Neuron (in vitro differentiated cells): ENCODE results near the gene FIGNL2.

Experiments
- H2AFZ ChIP-seq: one replicate; pipeline ENCODE4 v1.6.1; 2013; ENCODE audit warnings: low read depth, mild to moderate bottlenecking, inconsistent platforms, low read length, moderate library complexity
- H3K27me3 ChIP-seq: one replicate; pipeline ENCODE4 v1.6.1; 2013; ENCODE audit warnings: low read length; ENCODE audit not compliant: insufficient read depth
- H3K36me3 ChIP-seq: one replicate; pipeline ENCODE4 v1.6.1; 2013; ENCODE audit warnings: low read length; ENCODE audit not compliant: insufficient read depth
- H3K4me1 ChIP-seq: one replicate; pipeline ENCODE4 v1.6.1; 2013; ENCODE audit warnings: low read length; ENCODE audit not compliant: insufficient read depth
- H3K4me3 ChIP-seq: 2 replicates; pipeline ENCODE4 v1.5.1; 2013; ENCODE audit warnings: mild to moderate bottlenecking, low read length, moderate library complexity
- H3K9me3 ChIP-seq: one replicate; pipeline ENCODE4 v1.6.1; 2013; ENCODE audit warnings: low read length

FIGNL2 gene

GRCh38 chr12:51848326-51848727 is at the start of gene FIGNL2:
Gene FIGNL2, minus strand, starts transcription at chr12:51848718. Its CDS starts 26,305 bp downstream, at chr12:51822413.
- no peaks in the 10 kb centered on the region for H3K27me3 ChIP-seq
- H3K4me3 ChIP-seq, result peak within 1 kb of the TSS; percentile 83
- H3K9me3 ChIP-seq, result no peaks in the 10 kb centered on the region
- peaks cover 18% of the 10 kb centered on the region for H3K36me3 ChIP-seq
- peak within 1 kb of the TSS; percentile 59 for H2AFZ ChIP-seq
- peaks cover 16% of the 10 kb centered on the region for H3K4me1 ChIP-seq

- H3K27me3 ChIP-seq, result peaks cover 3% of the 10 kb centered on the region
- no peak overlapping the region for H3K4me3 ChIP-seq
- no peaks in the 10 kb centered on the region for H3K36me3 ChIP-seq
- H2AFZ ChIP-seq, result no peak overlapping the region
- no peaks in the 10 kb centered on the region for H3K9me3 ChIP-seq
- H3K4me1 ChIP-seq, result no peaks in the 10 kb centered on the region
Observed at GRCh38 chr12:51897181-51897580, 48.7 kb upstream of the FIGNL2 start.

- no peaks in the 10 kb centered on the region for H3K9me3 ChIP-seq
- no peaks in the 10 kb centered on the region for H3K36me3 ChIP-seq
- no peak overlapping the region for H2AFZ ChIP-seq
- no peaks in the 10 kb centered on the region for H3K4me1 ChIP-seq
- H3K27me3 ChIP-seq, result peaks cover 3% of the 10 kb centered on the region
- no peak overlapping the region for H3K4me3 ChIP-seq
Observed at GRCh38 chr12:51896236-51896635, 47.7 kb upstream of the FIGNL2 start.

GRCh38 chr12:51895378-51896135 is 47.0 kb upstream of the FIGNL2 start:
- H3K4me3 ChIP-seq, result no peak overlapping the region
- H2AFZ ChIP-seq, result no peak overlapping the region
- H3K27me3 ChIP-seq, result peaks cover 3% of the 10 kb centered on the region
- H3K36me3 ChIP-seq, result no peaks in the 10 kb centered on the region
- H3K4me1 ChIP-seq, result no peaks in the 10 kb centered on the region
- H3K9me3 ChIP-seq, result no peaks in the 10 kb centered on the region

GRCh38 chr12:51893786-51894185 is 45.3 kb upstream of the FIGNL2 start:
- Histone ChIP-seq H3K4me3 (no peak overlapping the region), H3K4me1 (no peaks in the 10 kb centered on the region), H3K27me3 (peaks cover 3% of the 10 kb centered on the region), H3K9me3 (no peaks in the 10 kb centered on the region), H3K36me3 (no peaks in the 10 kb centered on the region), H2AFZ (no peak overlapping the region)

- Histone ChIP-seq H3K4me1 (no peaks in the 10 kb centered on the region), H3K36me3 (no peaks in the 10 kb centered on the region), H2AFZ (no peak overlapping the region), H3K27me3 (no peaks in the 10 kb centered on the region), H3K4me3 (no peak overlapping the region), H3K9me3 (no peaks in the 10 kb centered on the region)
Observed at GRCh38 chr12:51891843-51892242, 43.3 kb upstream of the FIGNL2 start.

GRCh38 chr12:51890511-51891171 is 42.1 kb upstream of the FIGNL2 start:
- no peaks in the 10 kb centered on the region for H3K27me3 ChIP-seq
- no peak overlapping the region for H2AFZ ChIP-seq
- no peaks in the 10 kb centered on the region for H3K4me1 ChIP-seq
- no peak overlapping the region for H3K4me3 ChIP-seq
- H3K9me3 ChIP-seq, result no peaks in the 10 kb centered on the region
- H3K36me3 ChIP-seq, result no peaks in the 10 kb centered on the region

- H3K4me3 ChIP-seq, result no peak overlapping the region
- H3K4me1 ChIP-seq, result no peaks in the 10 kb centered on the region
- H2AFZ ChIP-seq, result no peak overlapping the region
- H3K9me3 ChIP-seq, result no peaks in the 10 kb centered on the region
- no peaks in the 10 kb centered on the region for H3K27me3 ChIP-seq
- H3K36me3 ChIP-seq, result no peaks in the 10 kb centered on the region
Observed at GRCh38 chr12:51890133-51890464, 41.6 kb upstream of the FIGNL2 start.

GRCh38 chr12:51889216-51890132 is 41.0 kb upstream of the FIGNL2 start:
- Histone ChIP-seq H3K4me3 (no peak overlapping the region), H3K4me1 (no peaks in the 10 kb centered on the region), H3K36me3 (no peaks in the 10 kb centered on the region), H2AFZ (no peak overlapping the region), H3K9me3 (no peaks in the 10 kb centered on the region), H3K27me3 (no peaks in the 10 kb centered on the region)

- Histone ChIP-seq H2AFZ (no peak overlapping the region), H3K27me3 (no peaks in the 10 kb centered on the region), H3K36me3 (no peaks in the 10 kb centered on the region), H3K4me1 (no peaks in the 10 kb centered on the region), H3K4me3 (no peak overlapping the region), H3K9me3 (no peaks in the 10 kb centered on the region)
Observed at GRCh38 chr12:51888316-51889215, 40.0 kb upstream of the FIGNL2 start.

GRCh38 chr12:51887476-51888315 is 39.2 kb upstream of the FIGNL2 start, which contains the start of gene ANKRD33:
Gene ANKRD33, plus strand, starts transcription at chr12:51888103. Its CDS starts 84 bp downstream, at chr12:51888187.
- Histone ChIP-seq H3K27me3 (no peaks in the 10 kb centered on the region), H2AFZ (no peak within 1 kb of the TSS), H3K4me1 (no peaks in the 10 kb centered on the region), H3K4me3 (no peak within 1 kb of the TSS), H3K9me3 (no peaks in the 10 kb centered on the region), H3K36me3 (no peaks in the 10 kb centered on the region)
